H9 (cell line): Measurements from ENCODE around the gene HLF. TPM values are rescaled to one million over a fixed set of nuclear protein-coding genes. Genes with fewer than 3 reads are reported as not detected.

ENCODE experiments used
- DNase-seq: peaks from one replicate; pipeline ENCODE4 v3.0.0-alpha.2; 2017
- H2AFZ ChIP-seq: one replicate; pipeline ENCODE4 v1.6.1; 2013; ENCODE audit warnings: mild to moderate bottlenecking, low read length, control low read depth, moderate library complexity
- H2AK5ac ChIP-seq: 2 replicates; pipeline ENCODE4 v1.6.1; 2013; ENCODE audit warnings: low read length, control low read depth, mixed read lengths; ENCODE audit not compliant: insufficient read length
- H2BK120ac ChIP-seq: one replicate; pipeline ENCODE4 v1.6.1; 2013; ENCODE audit warnings: low read depth, mild to moderate bottlenecking, low read length, control low read depth, inconsistent platforms; ENCODE audit not compliant: poor library complexity, severe bottlenecking
- H2BK12ac ChIP-seq: 2 replicates; pipeline ENCODE4 v1.6.1; 2013; ENCODE audit warnings: low read length, control low read depth, mixed read lengths, low read depth; ENCODE audit not compliant: insufficient read length
- H2BK15ac ChIP-seq: 2 replicates; pipeline ENCODE4 v1.6.1; 2013; ENCODE audit warnings: low read depth, low read length, control low read depth
- H2BK20ac ChIP-seq: one replicate; pipeline ENCODE4 v1.6.1; 2013; ENCODE audit warnings: low read depth, mild to moderate bottlenecking, low read length, control low read depth, inconsistent platforms; ENCODE audit not compliant: poor library complexity, severe bottlenecking
- H2BK5ac ChIP-seq: 2 replicates; pipeline ENCODE4 v1.6.1; 2013; ENCODE audit warnings: low read length, control low read depth, mixed read lengths; ENCODE audit not compliant: insufficient read length
- H3K14ac ChIP-seq: 2 replicates; pipeline ENCODE4 v1.6.1; 2013; ENCODE audit warnings: low read length, control low read depth; ENCODE audit not compliant: insufficient read depth
- H3K18ac ChIP-seq: 2 replicates; pipeline ENCODE4 v1.6.1; 2013; ENCODE audit warnings: low read depth, mild to moderate bottlenecking, mixed read lengths, low read length, control low read depth; ENCODE audit not compliant: insufficient read length
- H3K23ac ChIP-seq: 2 replicates; pipeline ENCODE4 v1.6.1; 2013; ENCODE audit warnings: low read length, control low read depth, mixed read lengths, low read depth; ENCODE audit not compliant: insufficient read length
- H3K23me2 ChIP-seq: 2 replicates; pipeline ENCODE4 v1.6.1; 2013; ENCODE audit warnings: low read depth, mild to moderate bottlenecking, mixed read lengths, low read length, control low read depth; ENCODE audit not compliant: insufficient read length, poor library complexity, severe bottlenecking
- H3K27ac ChIP-seq: 2 replicates; pipeline ENCODE4 v1.5.1; 2013; ENCODE audit warnings: low read length, control low read depth, mixed read lengths, low read depth; ENCODE audit not compliant: insufficient read length
- H3K27me3 ChIP-seq: 2 replicates; pipeline ENCODE4 v1.6.1; 2013; ENCODE audit warnings: low read length, control low read depth, inconsistent platforms; ENCODE audit not compliant: insufficient read depth
- H3K4ac ChIP-seq: 2 replicates; pipeline ENCODE4 v1.6.1; 2013; ENCODE audit warnings: low read depth, mild to moderate bottlenecking, control low read depth, inconsistent platforms, low read length, moderate library complexity
- H3K4me1 ChIP-seq: 2 replicates; pipeline ENCODE4 v1.6.1; 2013; ENCODE audit warnings: low read length, control low read depth, inconsistent platforms; ENCODE audit not compliant: insufficient read depth
- H3K4me2 ChIP-seq: 2 replicates; pipeline ENCODE4 v1.6.1; 2013; ENCODE audit warnings: low read length, control low read depth, mixed read lengths; ENCODE audit not compliant: insufficient read length, insufficient read depth
- H3K56ac ChIP-seq: 2 replicates; pipeline ENCODE4 v1.6.1; 2013; ENCODE audit warnings: low read depth, mild to moderate bottlenecking, mixed read lengths, low read length, control low read depth; ENCODE audit not compliant: insufficient read length
- H3K79me1 ChIP-seq: 2 replicates; pipeline ENCODE4 v1.6.1; 2013; ENCODE audit warnings: low read depth, mild to moderate bottlenecking, moderate library complexity, low read length, control low read depth, inconsistent platforms; ENCODE audit not compliant: insufficient read depth, poor library complexity, severe bottlenecking
- H3K79me2 ChIP-seq: 2 replicates; pipeline ENCODE4 v1.6.1; 2013; ENCODE audit warnings: low read length, control low read depth, inconsistent platforms; ENCODE audit not compliant: insufficient read depth
- H3K9ac ChIP-seq: 2 replicates; pipeline ENCODE4 v1.6.1; 2013; ENCODE audit warnings: low read length, control low read depth, mixed read lengths; ENCODE audit not compliant: insufficient read length; ENCODE audit errors: extremely low read depth
- H3K9me3 ChIP-seq: one replicate; pipeline ENCODE4 v1.6.1; 2013; ENCODE audit warnings: low read depth, low read length, inconsistent platforms; ENCODE audit not compliant: control insufficient read depth
- H3T11ph ChIP-seq: one replicate; pipeline ENCODE4 v1.6.1; 2013; ENCODE audit warnings: mild to moderate bottlenecking, low read length, control low read depth, inconsistent platforms
- H4K20me1 ChIP-seq: one replicate; pipeline ENCODE4 v1.6.1; 2013; ENCODE audit not compliant: control insufficient read depth, insufficient read length, insufficient read depth
- H4K5ac ChIP-seq: 2 replicates; pipeline ENCODE4 v1.6.1; 2013; ENCODE audit warnings: low read depth, mild to moderate bottlenecking, mixed read lengths, low read length, control low read depth; ENCODE audit not compliant: insufficient read length
- H4K8ac ChIP-seq: replicated peaks from 2 replicates; pipeline ENCODE4 v1.6.1; 2013; ENCODE audit warnings: low read length, control low read depth, mixed read lengths, low read depth; ENCODE audit not compliant: insufficient read length
- H4K91ac ChIP-seq: 2 replicates; pipeline ENCODE4 v1.6.1; 2013; ENCODE audit warnings: low read depth, mild to moderate bottlenecking, moderate library complexity, mixed read lengths, low read length, control low read depth; ENCODE audit not compliant: insufficient read length
- H3K27ac Mint-ChIP-seq, 3 experiments: 2 replicates in 2 of 3; 3 replicates in 1 of 3; pipeline ENCODE4 v1.8.0; 2020 to 2021; ENCODE audit warnings: mixed read lengths in 3 of 3, mild to moderate bottlenecking in 1 of 3, moderate library complexity in 1 of 3
- H3K27me3 Mint-ChIP-seq: 2 replicates; pipeline ENCODE4 v1.8.0; 2021; ENCODE audit warnings: low read depth, mild to moderate bottlenecking, moderate library complexity, mixed read lengths
- H3K36me3 Mint-ChIP-seq, 3 experiments: 2 replicates in 2 of 3; 3 replicates in 1 of 3; pipeline ENCODE4 v1.8.0; 2020 to 2021; ENCODE audit warnings: low read depth in 3 of 3, mixed read lengths in 3 of 3; ENCODE audit not compliant: insufficient read depth in 1 of 3
- H3K4me1 Mint-ChIP-seq, 2 experiments: 2 replicates each; pipeline ENCODE4 v1.8.0; 2020; ENCODE audit warnings: mixed read lengths in 2 of 2
- H3K4me3 Mint-ChIP-seq, 2 experiments: 2 replicates in 1 of 2; 3 replicates in 1 of 2; pipeline ENCODE4 v1.8.0; 2020 to 2021; ENCODE audit warnings: mild to moderate bottlenecking in 2 of 2, mixed read lengths in 2 of 2, moderate library complexity in 1 of 2
- H3K9me3 Mint-ChIP-seq, 2 experiments: 2 replicates in 1 of 2; 3 replicates in 1 of 2; pipeline ENCODE4 v1.8.0; 2020; ENCODE audit warnings: mild to moderate bottlenecking in 2 of 2, mixed read lengths in 2 of 2, moderate library complexity in 1 of 2
- CTCF ChIP-seq: fragments of 200-600 bp; sonication (generic); conservative IDR thresholded peaks from 3 replicates; pipeline ENCODE4 v1.8.0; 2021; ENCODE audit warnings: antibody characterized with exemption, mild to moderate bottlenecking
- WGBS: extraction: QIAGEN DNeasy Blood & Tissue Kit; methylation state at CpG from one replicate; pipeline ENCODE4 v1.1.7; 2013; ENCODE audit warnings: missing lambda C conversion rate, low lambda C conversion rate, mixed read lengths; ENCODE audit not compliant: insufficient read length; ENCODE audit errors: extremely low coverage; 5-methylcytosine and 5-hydroxymethylcytosine counted together
- total RNA-seq: library from RNA; stranded (reverse); gene quantifications from 2 replicates; pipeline ENCODE4 v1.2.1, GENCODE V29; 2021

Gene HLF
- total RNA-seq, 1 experiment from 2014 or later = 0.17 TPM

GRCh38 chr17:55228683-55229192 lies 36.0 kb upstream of the HLF start:
- Histone ChIP-seq H3K9me3 (no peaks in the 10 kb centered on the region), H4K5ac (no peak overlapping the region), H3K79me1 (no peaks in the 10 kb centered on the region), H2AK5ac (no peak overlapping the region), H3K4ac (no peak overlapping the region), H3T11ph (no peak overlapping the region), H3K56ac (no peak overlapping the region), H3K9ac (no peak overlapping the region), H3K4me2 (no peak overlapping the region), H2BK120ac (no peak overlapping the region), H4K20me1 (no peaks in the 10 kb centered on the region), H3K79me2 (no peaks in the 10 kb centered on the region), H2BK5ac (no peak overlapping the region), H2BK12ac (no peak overlapping the region), H3K4me1 (no peaks in the 10 kb centered on the region), H4K91ac (no peak overlapping the region), H4K8ac (no peak overlapping the region), H3K27me3 (no peaks in the 10 kb centered on the region; the same call in 1 of the 2 replicates), H3K27ac (no peak overlapping the region), H3K23me2 (no peaks in the 10 kb centered on the region), H2BK20ac (no peak overlapping the region), H2BK15ac (no peak overlapping the region), H3K23ac (no peak overlapping the region), H2AFZ (no peak overlapping the region), H3K18ac (no peak overlapping the region), H3K14ac (no peak overlapping the region)
- TF ChIP-seq CTCF = no peak
- Mint-ChIP-seq H3K27ac (no peak overlapping the region), H3K36me3 (no peaks in the 10 kb centered on the region), H3K4me3 (no peak overlapping the region), H3K27me3 (peaks cover 19% of the 10 kb centered on the region), H3K4me1 (no peaks in the 10 kb centered on the region), H3K9me3 (peaks cover 0 to 2% of the 10 kb centered on the region in 2 experiments; a peak in 1 of 5 replicates)
- no peak for DNase-seq
- WGBS = no CpG with 5 or more reads among the region's 6 CpGs
